ENCODE data around the gene EIF6. TPM values are rescaled to one million over a fixed set of nuclear protein-coding genes. Genes with fewer than 3 reads are reported as not detected.

EIF6 gene
- total and polyA plus RNA-seq, 9 of the 15 experiments (the other 6 are each of a cell fraction or from before 2014, with no cell fraction given), result 165 to 832 (median 229) TPM

GRCh38 chr20:35306931-35307517 is 22.5 kb upstream of the EIF6 start (continued):
- TF ChIP-seq REST (IDR thresholded peaks at IDR 0.05; ENCODE audit: borderline replicate concordance), result peak; percentile 46; the same call in 1 of the 2 replicates
- TF ChIP-seq REST (CRISPR knock-in tag; IDR thresholded peaks at IDR 0.05; ENCODE audit: low read depth), result no peak
- TF ChIP-seq SIN3B (IDR thresholded peaks at IDR 0.05; ENCODE audit: low read depth), result no peak
- TF ChIP-seq, protein P1, sequence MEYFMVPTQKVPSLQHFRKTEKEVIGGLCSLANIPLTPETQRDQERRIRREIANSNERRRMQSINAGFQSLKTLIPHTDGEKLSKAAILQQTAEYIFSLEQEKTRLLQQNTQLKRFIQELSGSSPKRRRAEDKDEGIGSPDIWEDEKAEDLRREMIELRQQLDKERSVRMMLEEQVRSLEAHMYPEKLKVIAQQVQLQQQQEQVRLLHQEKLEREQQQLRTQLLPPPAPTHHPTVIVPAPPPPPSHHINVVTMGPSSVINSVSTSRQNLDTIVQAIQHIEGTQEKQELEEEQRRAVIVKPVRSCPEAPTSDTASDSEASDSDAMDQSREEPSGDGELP (CRISPR knock-in tag; IDR thresholded peaks at IDR 0.05; ENCODE audit: borderline replicate concordance), result peak; percentile 36; the same call in 1 of the 2 replicates
- TF ChIP-seq STAT6 (CRISPR knock-in tag; IDR thresholded peaks at IDR 0.05), result no peak

Measured in K562 (cell line).